GM12878 (cell line): ENCODE measurements around the gene LMO7. TPM values are rescaled to one million over a fixed set of nuclear protein-coding genes. Genes with fewer than 3 reads are reported as not detected.

Source experiments
- ATAC-seq: fragments of 200-7000 bp; cut with Tn5 transposase; 3 replicates; pipeline ENCODE4 v1.9.1; 2020; ENCODE audit warnings: mild to moderate bottlenecking, moderate library complexity
- BruUV-seq: library from RNA; stranded (reverse); fragments of 400-500 nt; replicated peaks from 2 replicates; lab custom pipeline; 2021; lab: Mats Ljungman, UMichigan
- CTCF ChIA-PET: fragments of 300-600 bp; sonication (Branson Sonifier 250); formaldehyde crosslinking; extraction: SDS; loops from one replicate; lab custom pipeline; 2021; ENCODE audit warnings: inconsistent platforms; lab: Yijun Ruan, JAX
- POLR2A ChIA-PET: fragments of 350-600 bp; formaldehyde crosslinking; extraction: SDS; loops from one replicate; lab custom pipeline; 2021; ENCODE audit warnings: inconsistent platforms; lab: Charles Lee
- RAD21 ChIA-PET: fragments of 300-600 bp; sonication (Branson Sonifier 250); formaldehyde crosslinking; loops from one replicate; lab custom pipeline; 2023; ENCODE audit warnings: antibody characterized with exemption; ENCODE audit not compliant: unreplicated experiment; lab: Charles Lee
- SMC1A ChIA-PET: fragments of 300-600 bp; sonication (Branson Sonifier 250); formaldehyde crosslinking; loops from one replicate; lab custom pipeline; 2023; ENCODE audit not compliant: unreplicated experiment, uncharacterized antibody; lab: Charles Lee
- DNase-seq: peaks from one replicate; pipeline ENCODE4 v3.0.0-alpha.2; 2011; ENCODE audit warnings: low read depth, low spot score
- FAIRE-seq: peaks from 3 replicates; lab custom pipeline; 2011; peaks lifted over from hg19 to GRCh38; lab: Jason Lieb, UNC
- H2AFZ ChIP-seq: 2 replicates; pipeline ENCODE4 v1.6.0; 2011; ENCODE audit warnings: low read depth, low read length, control low read depth; ENCODE audit not compliant: control insufficient read depth
- H3K27ac ChIP-seq: 2 replicates; pipeline ENCODE4 v1.5.1; 2011; ENCODE audit warnings: control low read depth; ENCODE audit not compliant: control insufficient read depth, insufficient read depth
- H3K27me3 ChIP-seq, 2 experiments: replicated peaks in 1 of 2; 2 replicates each; pipeline versions ENCODE4 v1.6.0 to v1.6.1; 2011; ENCODE audit warnings: low read length in 1 of 2; ENCODE audit not compliant: control insufficient read depth in 2 of 2, insufficient read depth in 2 of 2
- H3K36me3 ChIP-seq, 2 experiments: 2 replicates each; pipeline ENCODE4 v1.5.1; 2011; ENCODE audit warnings: low read length in 1 of 2; ENCODE audit not compliant: control insufficient read depth in 2 of 2, insufficient read depth in 2 of 2
- H3K4me1 ChIP-seq: 2 replicates; pipeline ENCODE4 v1.6.1; 2011; ENCODE audit warnings: mild to moderate bottlenecking, low read length, moderate library complexity, mixed read lengths; ENCODE audit not compliant: control insufficient read depth, insufficient read depth
- H3K4me2 ChIP-seq: 2 replicates; pipeline ENCODE4 v1.6.0; 2011; ENCODE audit warnings: control low read depth; ENCODE audit not compliant: control insufficient read depth, insufficient read depth
- H3K4me3 ChIP-seq: fragments of 200-600 bp; sonication (generic); 2 replicates; pipeline ENCODE4 v1.5.1; 2016
- H3K79me2 ChIP-seq: 2 replicates; pipeline ENCODE4 v1.6.0; 2011; ENCODE audit warnings: low read length; ENCODE audit not compliant: control insufficient read depth, insufficient read depth
- H3K9ac ChIP-seq: 2 replicates; pipeline ENCODE4 v1.8.0; 2011; ENCODE audit warnings: low read length, control low read depth, mixed read lengths; ENCODE audit not compliant: control insufficient read depth, insufficient read depth
- H3K9me3 ChIP-seq: replicated peaks from 3 replicates; pipeline ENCODE4 v1.5.1; 2011; ENCODE audit warnings: mild to moderate bottlenecking, low read length; ENCODE audit not compliant: control insufficient read depth, insufficient read depth
- H4K20me1 ChIP-seq: 2 replicates; pipeline ENCODE4 v1.6.0; 2011; ENCODE audit not compliant: control insufficient read depth, insufficient read depth
- ASH2L ChIP-seq: fragments of 300-600, 200-600 bp; sonication (generic); IDR thresholded peaks from 2 replicates; pipeline ENCODE4 v1.6.1; 2017; ENCODE audit warnings: low read depth, mild to moderate bottlenecking, borderline replicate concordance
- ATF3 ChIP-seq: IDR thresholded peaks from 2 replicates; pipeline ENCODE4 v1.6.1; 2011; ENCODE audit warnings: low read depth, mild to moderate bottlenecking, low read length, moderate library complexity, borderline replicate concordance; ENCODE audit errors: extremely low read depth
- CBX3 ChIP-seq: fragments of 200-600 bp; sonication (generic); IDR thresholded peaks from 2 replicates; pipeline ENCODE4 v1.6.1; 2016; ENCODE audit warnings: low read depth, borderline replicate concordance
- FOS ChIP-seq: IDR thresholded peaks from 3 replicates; pipeline ENCODE4 v1.6.1; 2011; ENCODE audit warnings: borderline replicate concordance; ENCODE audit not compliant: insufficient read length; ENCODE audit errors: extremely low read depth
- HDAC2 ChIP-seq: fragments of 200-600 bp; sonication (generic); IDR thresholded peaks from 2 replicates; pipeline ENCODE4 v1.6.1; 2017
- MYB ChIP-seq: fragments of 150-350 bp; IDR thresholded peaks from 2 replicates; pipeline ENCODE4 v1.6.1; 2014; ENCODE audit warnings: mild to moderate bottlenecking, low read depth, low read length, borderline replicate concordance
- NRF1 ChIP-seq: conservative IDR thresholded peaks from 2 replicates; pipeline ENCODE4 v1.6.1; 2011; ENCODE audit warnings: mild to moderate bottlenecking, low read depth, low read length, improper control_type of control experiment
- RELA ChIP-seq: fragments of 450-650 bp; IDR thresholded peaks from 2 replicates; pipeline ENCODE4 v1.8.0; 2014; ENCODE audit warnings: borderline replicate concordance; ENCODE audit not compliant: partially characterized antibody
- SRF ChIP-seq, 2 experiments: IDR thresholded peaks; 2 replicates each; pipeline ENCODE4 v1.6.1; 2011; ENCODE audit warnings: low read depth in 2 of 2, low read length in 2 of 2, mild to moderate bottlenecking in 1 of 2, moderate library complexity in 1 of 2
- ZNF384 ChIP-seq: IDR thresholded peaks from 2 replicates; pipeline ENCODE4 v1.6.1; 2012; ENCODE audit warnings: low read depth, mild to moderate bottlenecking, low read length, improper control_type of control experiment, borderline replicate concordance
- WGBS: methylation state at CpG from one replicate; pipeline ENCODE4 v1.1.6; 2016; ENCODE audit warnings: low lambda C conversion rate; ENCODE audit not compliant: insufficient replicate concordance, insufficient coverage; ENCODE audit errors: missing lambda C conversion rate; 5-methylcytosine and 5-hydroxymethylcytosine counted together
- in situ Hi-C: fragments of 300-500 bp; cut with MboI; formaldehyde crosslinking; loops from 9 replicates; pipeline ENCODE4 v1.14.3; 2018; ENCODE audit warnings: mixed read lengths
- intact Hi-C: fragments of 100-400 bp; cut with micrococcal nuclease; formaldehyde crosslinking; loops from one replicate; pipeline ENCODE4 v1.14.2; 2022; ENCODE audit not compliant: unreplicated experiment
- polyA plus RNA-seq, 11 experiments: library from polyadenylated mRNA; depleted of rRNA in 4 of 11; unstranded in 6 of 11; stranded (reverse) in 5 of 11; fragments of >200 nt; fragmentation: Nextera tagmentation in 4 of 11; fragmentation: Illumina TruSeq in 1 of 11; extraction: Ambion mirVana in 4 of 11; extraction: Trizol in 1 of 11; gene quantifications; 1 replicate in 1 of 11; 2 replicates in 10 of 11; pipeline versions ENCODE4 v1.2.1 to v1.2.3, GENCODE V29; 2011 to 2016; ENCODE audit warnings: inconsistent platforms in 2 of 11, missing spikeins in 2 of 11, low read depth in 1 of 11
- total RNA-seq, 4 experiments: library from RNA; depleted of rRNA in 3 of 4; stranded (reverse); fragments of >200 nt in 3 of 4; fragmentation: Illumina TruSeq in 1 of 4; extraction: Trizol in 1 of 4; gene quantifications; 2 replicates each; pipeline versions ENCODE4 v1.2.1 to v1.2.3, GENCODE V29; 2013 to 2021
- TF ChIP-seq, protein P1 (sequence below): fragments of 450-650 bp; formaldehyde crosslinking; IDR thresholded peaks from 2 replicates; pipeline ENCODE4 v1.5.0; 2022; ENCODE audit warnings: mild to moderate bottlenecking, missing genetic modification characterization
- TF ChIP-seq, protein P2 (sequence below): fragments of 450-650 bp; conservative IDR thresholded peaks from 2 replicates; pipeline ENCODE4 v1.6.1; 2017; ENCODE audit warnings: mild to moderate bottlenecking, moderate library complexity

Gene LMO7
- total and polyA plus RNA-seq, 10 of the 15 experiments (the other 5 are each of a cell fraction or from before 2014, with no cell fraction given), result 8.5 to 67.8 (median 36.8) TPM

DNA sequence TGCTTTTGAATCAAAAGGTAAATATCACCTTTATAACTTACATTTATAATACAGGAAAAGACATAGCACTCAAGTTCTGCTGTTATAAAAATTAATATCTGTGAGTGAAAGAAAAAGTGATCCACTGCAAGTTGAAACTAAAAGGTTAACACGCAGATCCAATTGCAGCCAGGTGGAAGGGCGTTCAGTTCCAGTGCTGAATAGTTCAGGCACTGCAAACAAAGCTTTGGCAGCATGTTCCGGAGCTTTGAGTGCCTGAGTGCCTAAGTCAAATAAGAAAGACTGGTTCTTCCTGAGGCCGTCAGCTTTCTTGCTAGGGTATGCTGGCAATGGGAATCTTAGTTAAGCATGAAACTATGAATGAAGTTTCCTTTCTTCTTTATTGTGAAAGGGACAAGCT lies 200.3 kb downstream of the LMO7 start (continued):
- TF ChIP-seq, protein P1, sequence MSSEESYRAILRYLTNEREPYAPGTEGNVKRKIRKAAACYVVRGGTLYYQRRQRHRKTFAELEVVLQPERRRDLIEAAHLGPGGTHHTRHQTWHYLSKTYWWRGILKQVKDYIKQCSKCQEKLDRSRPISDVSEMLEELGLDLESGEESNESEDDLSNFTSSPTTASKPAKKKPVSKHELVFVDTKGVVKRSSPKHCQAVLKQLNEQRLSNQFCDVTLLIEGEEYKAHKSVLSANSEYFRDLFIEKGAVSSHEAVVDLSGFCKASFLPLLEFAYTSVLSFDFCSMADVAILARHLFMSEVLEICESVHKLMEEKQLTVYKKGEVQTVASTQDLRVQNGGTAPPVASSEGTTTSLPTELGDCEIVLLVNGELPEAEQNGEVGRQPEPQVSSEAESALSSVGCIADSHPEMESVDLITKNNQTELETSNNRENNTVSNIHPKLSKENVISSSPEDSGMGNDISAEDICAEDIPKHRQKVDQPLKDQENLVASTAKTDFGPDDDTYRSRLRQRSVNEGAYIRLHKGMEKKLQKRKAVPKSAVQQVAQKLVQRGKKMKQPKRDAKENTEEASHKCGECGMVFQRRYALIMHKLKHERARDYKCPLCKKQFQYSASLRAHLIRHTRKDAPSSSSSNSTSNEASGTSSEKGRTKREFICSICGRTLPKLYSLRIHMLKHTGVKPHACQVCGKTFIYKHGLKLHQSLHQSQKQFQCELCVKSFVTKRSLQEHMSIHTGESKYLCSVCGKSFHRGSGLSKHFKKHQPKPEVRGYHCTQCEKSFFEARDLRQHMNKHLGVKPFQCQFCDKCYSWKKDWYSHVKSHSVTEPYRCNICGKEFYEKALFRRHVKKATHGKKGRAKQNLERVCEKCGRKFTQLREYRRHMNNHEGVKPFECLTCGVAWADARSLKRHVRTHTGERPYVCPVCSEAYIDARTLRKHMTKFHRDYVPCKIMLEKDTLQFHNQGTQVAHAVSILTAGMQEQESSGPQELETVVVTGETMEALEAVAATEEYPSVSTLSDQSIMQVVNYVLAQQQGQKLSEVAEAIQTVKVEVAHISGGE (CRISPR knock-in tag), result no peak

DNA sequence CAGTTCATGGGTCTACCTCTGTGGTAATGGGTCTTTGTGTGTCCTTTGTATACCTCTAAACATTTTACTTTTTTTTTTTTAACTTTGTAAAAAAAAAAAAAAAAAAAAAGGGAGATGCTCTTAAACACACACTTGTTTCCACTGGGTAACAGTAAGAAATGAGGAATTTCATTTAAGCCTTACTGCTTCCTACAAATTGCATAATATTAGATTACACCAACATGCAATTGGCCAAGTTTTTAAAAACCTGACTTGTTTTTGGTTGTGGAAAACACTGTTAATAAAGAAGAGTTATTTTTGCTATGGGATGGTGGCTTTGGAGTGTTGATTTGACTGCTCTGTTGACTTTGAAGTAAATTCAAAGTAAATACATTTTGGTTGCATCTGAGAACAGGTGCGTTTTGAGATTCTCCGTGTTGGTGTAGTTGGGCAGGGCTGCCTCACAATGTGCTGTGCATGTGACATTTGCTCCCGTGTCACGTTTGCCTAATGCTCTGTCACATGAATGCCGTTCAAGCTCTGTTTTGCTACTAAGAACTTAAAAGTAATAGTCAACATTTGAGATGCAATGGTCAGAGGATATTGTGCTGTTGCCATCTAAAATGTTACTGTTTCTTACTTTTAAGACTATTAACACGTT lies 202.4 kb downstream of the LMO7 start:
- Histone ChIP-seq H3K79me2 (no peaks in the 10 kb centered on the region), H3K9me3 (no peaks in the 10 kb centered on the region), H3K4me3 (no peak overlapping the region), H3K27me3 (no peaks in the 10 kb centered on the region), H3K36me3 (peaks cover 0 to 4% of the 10 kb centered on the region in 2 experiments; a peak in 1 of 4 replicates), H4K20me1 (no peaks in the 10 kb centered on the region), H3K4me1 (no peaks in the 10 kb centered on the region), H3K4me2 (no peak overlapping the region), H3K9ac (no peak overlapping the region), H3K27ac (no peak overlapping the region), H2AFZ (no peak overlapping the region)
- intact Hi-C loops (no loop called here), in situ Hi-C loops (no loop called here)
- CTCF ChIA-PET, result interaction anchor here (2.4 to 3.3 kb wide), 2 partner anchors 31 to 143 kb away, joined by 7 to 14 read pairs; no protein-coding TSS in a partner anchor
- FAIRE-seq, result no peak
- RAD21 ChIA-PET, result interaction anchor here (3.5 kb wide), 1 partner anchor 143 kb away, joined by 15 read pairs; no protein-coding TSS in a partner anchor
- WGBS, result 89% methylated on average over 6 of the region's 6 CpGs
- DNase-seq, result no peak
- SMC1A ChIA-PET, result interaction anchor here (1.2 kb wide), 1 partner anchor 29 kb away, joined by 3 read pairs; no protein-coding TSS in a partner anchor
- BruUV-seq, result no TSS peak
- POLR2A ChIA-PET, result interaction anchor here (0.8 kb wide), 1 partner anchor 1182 kb away, joined by 8 read pairs; no protein-coding TSS in a partner anchor
- no peak for ATAC-seq
- TF ChIP-seq ZNF384, result no peak
- TF ChIP-seq FOS, result no peak
- TF ChIP-seq ASH2L, result no peak
- no peak for TF ChIP-seq ATF3
- TF ChIP-seq HDAC2, result no peak
- no peak for TF ChIP-seq NRF1
- TF ChIP-seq, protein P2, sequence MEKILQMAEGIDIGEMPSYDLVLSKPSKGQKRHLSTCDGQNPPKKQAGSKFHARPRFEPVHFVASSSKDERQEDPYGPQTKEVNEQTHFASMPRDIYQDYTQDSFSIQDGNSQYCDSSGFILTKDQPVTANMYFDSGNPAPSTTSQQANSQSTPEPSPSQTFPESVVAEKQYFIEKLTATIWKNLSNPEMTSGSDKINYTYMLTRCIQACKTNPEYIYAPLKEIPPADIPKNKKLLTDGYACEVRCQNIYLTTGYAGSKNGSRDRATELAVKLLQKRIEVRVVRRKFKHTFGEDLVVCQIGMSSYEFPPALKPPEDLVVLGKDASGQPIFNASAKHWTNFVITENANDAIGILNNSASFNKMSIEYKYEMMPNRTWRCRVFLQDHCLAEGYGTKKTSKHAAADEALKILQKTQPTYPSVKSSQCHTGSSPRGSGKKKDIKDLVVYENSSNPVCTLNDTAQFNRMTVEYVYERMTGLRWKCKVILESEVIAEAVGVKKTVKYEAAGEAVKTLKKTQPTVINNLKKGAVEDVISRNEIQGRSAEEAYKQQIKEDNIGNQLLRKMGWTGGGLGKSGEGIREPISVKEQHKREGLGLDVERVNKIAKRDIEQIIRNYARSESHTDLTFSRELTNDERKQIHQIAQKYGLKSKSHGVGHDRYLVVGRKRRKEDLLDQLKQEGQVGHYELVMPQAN, result no peak
- TF ChIP-seq RELA, result no peak
- TF ChIP-seq CBX3, result no peak
- TF ChIP-seq MYB, result no peak
- no peak for TF ChIP-seq SRF (IDR thresholded peaks at IDR 0.05; ENCODE audit: low read depth in 2 of 2, low read length in 2 of 2)
